Measurements from ENCODE around the gene SLC25A1.

Gene SLC25A1

DNA sequence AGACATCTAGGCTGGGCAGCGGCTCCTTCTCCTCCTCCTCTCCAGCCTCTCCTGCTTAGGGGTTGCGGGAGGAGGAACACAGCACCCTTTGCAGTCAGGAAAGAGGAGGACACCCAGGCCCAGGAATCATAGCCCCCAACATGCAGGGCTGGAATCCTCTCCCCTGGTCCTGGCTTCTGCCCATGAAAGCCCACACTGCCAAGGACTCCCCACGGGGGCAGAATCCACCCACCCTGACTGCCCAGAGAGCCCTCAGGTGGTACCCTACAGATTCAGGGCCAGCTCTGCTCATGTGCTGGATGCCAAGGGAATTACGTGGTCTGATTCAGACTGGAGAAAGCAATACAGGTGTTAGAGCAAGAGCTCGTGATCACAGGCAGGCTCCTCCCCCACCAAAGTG is 38.6 kb downstream of the SLC25A1 start:
- in situ Hi-C loops (cut with HindIII; ENCODE audit: low sequenced_read_pairs): no loop called here

DNA sequence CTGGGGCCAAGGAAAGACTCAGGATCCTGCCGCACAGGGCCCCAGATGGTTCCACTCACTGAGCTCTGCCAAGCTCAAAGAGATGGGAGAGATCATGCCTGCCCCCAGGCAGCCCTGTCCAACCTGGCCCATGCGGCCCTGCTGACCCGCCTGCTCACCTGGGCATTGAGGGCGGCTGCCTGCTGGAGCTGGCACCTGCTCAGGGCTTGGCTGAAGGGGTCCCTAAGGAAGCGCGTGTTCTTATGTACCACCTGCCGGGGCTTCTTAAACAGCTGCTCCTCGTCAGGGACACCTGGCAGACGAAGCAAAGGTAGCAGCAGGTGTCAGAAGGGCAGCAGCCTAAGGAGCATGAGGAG is 39.6 kb downstream of the SLC25A1 start:
- in situ Hi-C loops (cut with HindIII; ENCODE audit: low sequenced_read_pairs): no loop called here

DNA sequence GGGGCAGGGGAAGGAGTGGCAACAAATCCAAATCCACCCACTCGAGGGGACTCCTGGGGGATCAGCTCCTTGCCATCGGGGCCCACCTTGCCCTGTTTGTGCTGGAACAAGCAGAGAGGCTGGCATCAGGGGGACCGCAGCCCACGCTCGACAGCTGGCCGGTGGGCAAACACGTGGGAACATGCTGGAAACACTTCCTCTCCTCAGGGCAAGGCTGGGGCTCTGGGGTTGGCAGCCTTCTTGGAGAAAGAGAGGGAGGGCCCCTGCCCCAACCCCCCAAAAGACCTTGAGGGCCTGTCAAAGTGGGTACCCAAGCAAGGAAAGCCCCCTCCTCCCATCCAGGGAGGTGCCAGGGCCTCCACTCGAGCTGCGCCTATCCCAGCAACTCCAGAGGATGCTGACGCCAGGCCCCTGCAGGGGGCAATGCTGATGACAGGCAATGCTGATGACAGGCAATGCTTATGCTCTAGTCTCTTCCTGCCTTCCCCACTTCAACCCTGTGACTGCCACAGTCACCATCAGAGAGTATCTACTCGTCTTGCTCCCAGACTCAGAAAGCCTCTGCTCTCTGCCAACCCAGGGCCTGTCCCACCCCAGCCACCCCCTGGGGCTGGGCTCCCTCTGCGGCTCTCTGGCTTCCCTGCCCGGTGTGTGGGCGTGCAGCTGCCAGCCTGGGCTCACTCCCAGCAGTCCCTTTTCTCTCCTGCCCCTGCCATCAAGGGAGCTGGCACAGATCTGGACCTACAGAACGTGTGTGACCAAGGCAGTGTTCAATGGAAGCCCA is 40.1 kb downstream of the SLC25A1 start:
- in situ Hi-C loops (cut with HindIII; ENCODE audit: low sequenced_read_pairs): no loop called here

DNA sequence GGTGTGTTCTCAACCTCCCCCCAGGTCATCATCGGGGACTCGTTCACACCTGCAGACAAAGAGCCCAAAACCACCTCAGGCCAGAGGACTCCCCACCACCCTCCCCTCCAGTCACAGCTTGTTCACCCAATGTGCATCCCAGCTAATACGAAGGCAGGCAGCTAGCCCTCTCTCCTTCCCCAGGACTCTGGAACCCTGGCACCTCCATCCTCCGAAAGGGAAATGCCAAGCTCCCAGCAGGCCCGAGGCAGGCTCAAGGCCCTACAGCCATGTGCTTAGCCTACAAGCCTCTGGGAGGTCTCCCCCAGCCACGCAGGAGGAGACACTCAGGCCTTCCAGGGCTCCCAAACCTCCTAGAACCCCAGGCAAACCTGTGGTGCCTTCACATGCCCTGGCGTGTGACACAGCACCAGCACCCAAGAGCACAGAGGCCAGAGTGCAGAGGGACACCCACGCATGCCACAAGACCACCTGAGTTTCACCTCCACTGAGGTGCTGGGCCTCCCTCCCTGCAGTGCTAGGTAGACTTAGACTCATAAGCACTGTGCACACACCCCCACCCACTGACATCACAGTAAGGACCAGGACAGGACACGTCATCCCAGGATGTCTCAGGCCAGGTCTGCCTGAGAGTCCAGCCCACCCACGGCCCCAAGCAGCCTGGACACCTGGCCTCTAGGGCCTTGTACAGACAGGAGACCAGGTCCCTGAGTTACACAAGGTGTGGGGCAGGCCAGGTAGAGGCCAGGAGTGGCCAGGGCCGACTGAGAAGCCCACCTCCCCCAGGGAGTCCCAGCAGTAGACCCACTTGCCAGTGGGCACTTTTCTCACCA is 40.9 kb downstream of the SLC25A1 start:
- in situ Hi-C loops (cut with HindIII; ENCODE audit: low sequenced_read_pairs): no loop called here

DNA sequence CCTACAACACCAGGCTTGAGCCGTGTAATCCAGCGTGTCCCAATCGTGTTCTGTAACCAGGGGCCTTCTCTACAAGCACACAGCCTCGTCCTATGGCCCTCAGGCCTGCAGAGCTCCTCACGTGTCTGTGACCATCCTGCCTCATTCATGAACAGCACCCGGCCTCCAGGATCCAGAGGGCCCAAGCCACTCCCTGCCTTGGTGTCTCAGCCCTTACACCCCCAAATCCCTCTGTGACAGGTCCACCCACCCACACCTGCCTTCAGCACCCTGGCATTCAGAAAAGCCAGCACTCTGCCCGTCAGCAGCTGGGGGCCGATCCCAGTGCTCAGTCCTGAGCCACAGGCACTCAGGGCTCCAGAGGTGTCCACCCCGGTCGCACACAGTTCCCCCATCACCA is 41.6 kb downstream of the SLC25A1 start:
- in situ Hi-C loops (cut with HindIII; ENCODE audit: low sequenced_read_pairs): no loop called here

DNA sequence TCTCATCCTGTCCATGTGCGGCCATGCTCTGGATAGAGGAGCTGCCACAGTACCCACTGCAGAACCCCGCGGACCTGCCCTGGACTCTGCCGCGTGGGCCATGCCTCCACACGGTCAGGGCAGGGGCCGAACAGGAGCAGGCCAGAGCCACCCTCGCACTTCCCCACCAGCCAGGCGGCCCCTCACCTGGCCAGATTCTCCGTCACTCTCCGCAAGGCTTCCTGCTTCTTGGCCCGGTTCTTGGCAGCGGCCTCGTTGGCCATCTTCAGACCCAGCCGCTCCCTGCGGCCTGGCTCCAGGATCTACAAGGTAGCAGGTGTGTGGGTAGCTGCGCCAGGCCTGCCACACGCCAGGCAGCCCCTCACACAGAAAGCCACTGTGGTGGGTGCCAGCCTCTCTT is 43.7 kb downstream of the SLC25A1 start:
- in situ Hi-C loops (cut with HindIII; ENCODE audit: low sequenced_read_pairs): no loop called here

DNA sequence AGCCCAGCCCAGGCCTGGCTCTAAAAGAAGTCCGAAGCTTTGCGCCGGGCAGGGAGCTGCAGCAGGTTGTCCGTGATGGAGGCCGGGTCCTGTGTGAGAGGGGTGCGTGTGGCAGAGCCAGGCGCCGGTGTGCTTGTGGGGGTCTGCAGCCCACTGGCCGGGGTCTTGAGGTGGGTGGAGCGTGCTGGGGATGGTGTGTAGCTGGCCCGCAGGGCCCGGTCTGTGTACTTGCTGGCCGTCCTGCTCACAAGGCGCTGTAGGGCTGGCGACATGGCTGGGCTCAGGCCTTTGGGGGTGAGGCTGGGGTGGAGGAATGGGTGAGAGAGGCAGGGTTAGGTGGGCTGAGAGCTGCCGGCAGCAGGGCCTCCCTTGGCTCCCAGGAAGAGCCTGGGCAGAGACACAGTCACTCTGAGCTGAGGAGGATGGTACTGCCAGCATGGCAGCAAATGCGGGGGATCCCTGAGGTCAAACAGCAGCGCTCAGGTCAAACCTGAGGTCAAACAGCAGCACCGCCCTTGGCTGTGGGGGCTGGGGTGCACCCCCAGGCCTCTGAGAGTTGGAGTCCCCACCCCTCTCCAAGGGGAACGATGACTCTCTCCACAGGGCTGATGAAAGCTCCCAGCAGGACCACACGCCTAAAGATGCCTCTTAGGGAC is 44.2 kb downstream of the SLC25A1 start:
- in situ Hi-C loops (cut with HindIII; ENCODE audit: low sequenced_read_pairs): no loop called here

DNA sequence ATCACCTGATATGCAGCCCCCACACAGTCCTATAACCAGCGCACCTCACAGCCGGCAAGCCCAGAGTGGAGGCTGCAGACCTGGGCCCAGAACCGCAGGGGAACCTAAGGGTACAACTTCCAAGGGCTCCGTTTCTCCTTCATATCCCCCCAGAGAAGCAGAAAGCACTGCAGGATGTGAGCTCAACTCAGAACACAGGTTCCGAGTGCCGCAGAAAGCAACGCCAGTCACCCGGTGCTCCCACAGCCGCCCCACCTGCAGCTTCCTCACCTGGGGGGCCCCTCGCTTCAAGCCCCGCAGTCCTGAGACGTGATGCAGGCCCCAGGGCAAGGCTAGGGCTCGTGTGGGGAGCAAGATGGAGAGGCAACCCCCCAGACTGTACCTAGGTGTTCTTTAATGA is 45.0 kb downstream of the SLC25A1 start:
- in situ Hi-C loops (cut with HindIII; ENCODE audit: low sequenced_read_pairs): no loop called here

DNA sequence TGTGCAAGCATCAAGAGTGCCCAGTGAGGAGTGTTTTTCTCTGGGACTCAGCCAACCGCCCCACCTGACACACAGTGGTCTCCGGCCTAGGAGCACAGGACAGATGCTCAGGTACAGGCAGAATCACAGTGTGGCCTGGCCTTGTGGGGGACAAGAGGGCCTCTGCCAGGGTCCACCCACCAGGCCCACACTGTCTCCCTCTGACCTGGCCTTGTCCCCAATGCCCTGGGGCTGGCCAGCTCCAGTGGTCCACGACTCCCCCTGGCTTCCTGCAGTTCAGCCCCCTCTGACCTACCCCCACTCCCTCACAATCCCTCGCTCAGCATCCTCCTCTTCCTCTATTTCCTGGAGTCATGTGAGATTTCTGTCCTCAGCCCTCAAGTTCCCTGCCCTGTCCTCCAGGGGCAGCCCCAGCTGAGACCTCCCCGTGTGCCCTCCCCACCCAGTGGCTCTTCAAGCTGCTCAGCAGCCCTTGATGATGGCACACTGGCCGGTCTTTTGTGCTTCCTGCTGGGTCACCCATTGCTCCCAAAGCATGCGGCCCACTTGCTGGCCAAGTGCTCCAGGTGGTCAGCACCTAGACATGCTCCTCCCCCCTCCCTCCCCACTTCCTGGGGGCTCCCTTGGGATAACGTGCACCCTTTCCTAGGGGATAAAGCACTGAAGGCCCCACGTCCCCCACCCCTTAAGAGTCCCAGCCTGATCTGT is 45.7 kb downstream of the SLC25A1 start:
- in situ Hi-C loops (cut with HindIII; ENCODE audit: low sequenced_read_pairs): no loop called here

DNA sequence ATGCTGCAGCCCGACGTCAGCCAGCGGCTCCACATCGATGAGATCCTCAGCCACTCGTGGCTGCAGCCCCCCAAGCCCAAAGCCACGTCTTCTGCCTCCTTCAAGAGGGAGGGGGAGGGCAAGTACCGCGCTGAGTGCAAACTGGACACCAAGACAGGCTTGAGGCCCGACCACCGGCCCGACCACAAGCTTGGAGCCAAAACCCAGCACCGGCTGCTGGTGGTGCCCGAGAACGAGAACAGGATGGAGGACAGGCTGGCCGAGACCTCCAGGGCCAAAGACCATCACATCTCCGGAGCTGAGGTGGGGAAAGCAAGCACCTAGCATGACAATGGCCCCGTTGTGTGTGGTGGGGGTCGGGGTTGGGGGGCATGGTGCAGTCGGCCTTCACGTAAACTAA is 46.4 kb downstream of the SLC25A1 start:
- in situ Hi-C loops (cut with HindIII; ENCODE audit: low sequenced_read_pairs): no loop called here

DNA sequence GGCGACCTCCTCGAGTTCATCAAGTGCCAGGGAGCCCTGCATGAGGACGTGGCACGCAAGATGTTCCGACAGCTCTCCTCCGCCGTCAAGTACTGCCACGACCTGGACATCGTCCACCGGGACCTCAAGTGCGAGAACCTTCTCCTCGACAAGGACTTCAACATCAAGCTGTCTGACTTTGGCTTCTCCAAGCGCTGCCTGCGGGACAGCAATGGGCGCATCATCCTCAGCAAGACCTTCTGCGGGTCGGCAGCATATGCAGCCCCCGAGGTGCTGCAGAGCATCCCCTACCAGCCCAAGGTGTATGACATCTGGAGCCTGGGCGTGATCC is 46.9 kb downstream of the SLC25A1 start:
- in situ Hi-C loops (cut with HindIII; ENCODE audit: low sequenced_read_pairs): no loop called here

DNA sequence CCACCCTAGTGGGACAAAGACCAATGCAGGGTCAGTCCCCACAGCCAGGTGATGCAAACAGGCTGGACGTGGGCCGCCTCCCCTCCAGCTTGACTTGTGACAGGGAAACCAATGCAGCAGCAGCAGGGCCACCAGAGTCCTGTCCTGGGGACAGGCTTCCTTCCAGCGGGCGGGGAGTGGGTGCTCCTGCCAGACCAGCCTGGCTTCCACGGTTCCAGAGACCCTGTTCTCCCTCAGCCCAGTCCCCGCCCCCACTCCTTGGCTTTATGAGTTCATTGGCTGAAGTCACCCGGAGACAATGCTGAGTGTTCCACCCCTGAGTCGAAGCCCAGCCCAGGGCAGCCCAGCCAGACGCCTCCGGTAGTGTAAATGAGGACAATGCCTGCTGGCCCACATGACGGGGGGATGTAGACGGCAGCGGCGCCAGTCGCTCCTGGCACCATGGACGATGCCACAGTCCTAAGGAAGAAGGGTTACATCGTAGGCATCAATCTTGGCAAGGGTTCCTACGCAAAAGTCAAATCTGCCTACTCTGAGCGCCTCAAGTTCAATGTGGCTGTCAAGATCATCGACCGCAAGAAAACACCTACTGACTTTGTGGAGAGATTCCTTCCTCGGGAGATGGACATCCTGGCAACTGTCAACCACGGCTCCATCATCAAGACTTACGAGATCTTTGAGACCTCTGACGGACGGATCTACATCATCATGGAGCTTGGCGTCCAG is 47.4 kb downstream of the SLC25A1 start, which contains the start of gene TSSK2:
Gene TSSK2, plus strand, starts transcription at position 350 of the 726 bp plus-strand sequence. Its CDS starts 92 bp downstream, at position 442.
- in situ Hi-C loops (cut with HindIII; ENCODE audit: low sequenced_read_pairs): no loop called here

DNA sequence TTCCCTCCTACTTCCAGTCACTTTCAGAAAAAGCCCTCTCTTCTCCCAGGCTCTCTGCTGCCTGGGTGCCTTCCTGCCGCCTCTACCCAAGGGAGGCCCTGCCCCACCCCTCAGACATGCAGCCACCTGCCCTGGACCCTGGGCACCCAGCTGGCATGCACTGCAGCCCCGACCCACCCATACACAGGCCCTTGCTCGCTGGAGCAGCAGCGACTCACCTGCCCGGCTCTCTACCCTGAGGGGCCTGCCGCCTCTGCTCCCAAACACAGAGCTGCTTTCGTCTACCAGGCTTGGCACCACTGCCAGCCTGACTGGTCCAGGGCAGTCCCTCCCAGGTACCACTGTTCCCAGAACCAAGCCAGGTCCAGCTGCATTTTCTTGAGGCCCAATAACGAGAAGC is 48.7 kb downstream of the SLC25A1 start:
- in situ Hi-C loops (cut with HindIII; ENCODE audit: low sequenced_read_pairs): no loop called here

DNA sequence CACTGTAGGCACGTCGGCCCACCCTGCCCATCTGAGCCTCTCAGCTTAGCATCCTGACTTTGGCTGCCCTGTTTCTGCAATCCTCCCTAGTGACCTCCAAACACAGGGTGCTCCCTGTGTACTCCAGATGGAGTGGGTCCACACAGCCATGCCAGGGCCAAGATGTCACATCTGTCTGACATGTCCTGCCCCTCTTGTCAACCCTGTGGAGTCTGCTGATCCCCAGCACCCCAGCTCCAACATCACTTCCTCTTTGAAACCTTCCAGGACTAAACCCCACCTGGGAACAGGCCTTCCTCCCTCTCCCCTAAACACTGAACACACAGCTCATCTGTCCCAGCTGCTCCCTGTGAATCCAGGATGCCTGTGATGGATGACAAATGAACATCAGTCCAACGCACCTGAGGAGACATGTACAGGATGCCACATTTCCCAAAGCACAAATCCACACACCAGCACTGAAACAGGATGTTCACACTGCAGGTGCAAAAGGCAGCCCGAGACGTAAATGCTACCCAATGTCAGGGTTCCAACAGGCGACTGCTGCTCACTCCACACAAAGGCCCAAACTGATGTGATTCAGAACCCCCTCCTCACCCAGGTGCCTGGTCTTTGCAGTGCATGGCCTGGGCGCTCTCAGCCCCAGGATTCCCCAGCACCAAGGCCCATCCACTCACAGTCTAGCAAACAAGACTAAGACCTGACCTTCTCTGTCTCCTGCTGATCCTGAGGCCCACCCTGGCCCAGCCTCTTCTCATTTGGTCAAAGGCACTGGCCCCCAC is 49.4 kb downstream of the SLC25A1 start:
- in situ Hi-C loops (cut with HindIII; ENCODE audit: low sequenced_read_pairs): no loop called here

DNA sequence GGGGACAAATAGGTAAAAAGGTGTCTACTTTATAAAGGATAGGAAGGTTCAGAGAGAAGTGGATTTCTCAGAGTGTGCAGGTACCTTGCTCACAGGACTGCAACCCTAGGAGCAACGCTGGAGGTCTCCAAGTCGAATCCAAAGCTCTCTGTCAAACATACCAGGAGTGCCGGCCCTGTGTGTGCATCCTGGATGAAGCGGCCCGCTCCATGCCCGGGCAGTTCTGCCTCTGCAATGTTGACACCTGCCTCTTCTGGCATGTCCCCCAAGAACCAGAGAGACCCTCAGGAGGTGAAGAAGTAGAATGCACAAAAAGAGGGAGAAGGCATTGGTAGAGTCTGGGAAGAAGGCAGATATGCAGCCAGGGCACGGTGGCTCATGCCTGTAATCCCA is 50.5 kb downstream of the SLC25A1 start:
- in situ Hi-C loops (cut with HindIII; ENCODE audit: low sequenced_read_pairs): no loop called here

DNA sequence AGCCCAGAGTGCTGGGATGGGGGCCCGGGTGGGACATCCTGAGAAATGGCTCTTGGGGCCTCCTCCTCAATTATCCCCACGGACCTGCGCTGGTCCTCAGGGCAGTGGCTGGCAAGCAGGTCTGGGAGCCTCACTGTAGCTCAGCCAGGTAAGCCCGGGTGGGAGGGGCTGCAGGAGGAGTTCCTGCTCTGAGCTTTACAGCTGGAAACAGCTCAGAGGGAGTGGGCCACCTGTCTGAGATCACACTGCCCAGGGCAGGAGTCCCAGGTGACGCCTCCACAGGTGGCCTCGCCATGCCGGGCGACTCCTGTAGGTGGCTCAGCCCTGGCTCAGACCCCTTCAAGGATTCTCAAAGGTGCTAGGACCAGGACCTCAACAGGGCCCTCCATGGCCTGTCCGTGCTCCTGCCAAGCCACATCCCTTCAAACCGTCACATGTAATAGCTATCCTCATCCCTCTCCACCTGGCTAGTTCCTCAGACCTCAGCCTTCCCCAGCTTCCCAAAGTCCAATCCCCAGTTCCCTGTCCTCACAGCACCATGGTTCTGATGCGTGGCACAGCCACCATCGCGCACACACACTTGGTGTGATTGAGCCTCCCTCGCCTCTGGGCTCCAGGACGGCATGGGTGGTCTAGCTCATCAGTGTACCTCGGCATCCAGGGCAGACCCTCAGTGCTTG is 51.1 kb downstream of the SLC25A1 start:
- in situ Hi-C loops (cut with HindIII; ENCODE audit: low sequenced_read_pairs): no loop called here

DNA sequence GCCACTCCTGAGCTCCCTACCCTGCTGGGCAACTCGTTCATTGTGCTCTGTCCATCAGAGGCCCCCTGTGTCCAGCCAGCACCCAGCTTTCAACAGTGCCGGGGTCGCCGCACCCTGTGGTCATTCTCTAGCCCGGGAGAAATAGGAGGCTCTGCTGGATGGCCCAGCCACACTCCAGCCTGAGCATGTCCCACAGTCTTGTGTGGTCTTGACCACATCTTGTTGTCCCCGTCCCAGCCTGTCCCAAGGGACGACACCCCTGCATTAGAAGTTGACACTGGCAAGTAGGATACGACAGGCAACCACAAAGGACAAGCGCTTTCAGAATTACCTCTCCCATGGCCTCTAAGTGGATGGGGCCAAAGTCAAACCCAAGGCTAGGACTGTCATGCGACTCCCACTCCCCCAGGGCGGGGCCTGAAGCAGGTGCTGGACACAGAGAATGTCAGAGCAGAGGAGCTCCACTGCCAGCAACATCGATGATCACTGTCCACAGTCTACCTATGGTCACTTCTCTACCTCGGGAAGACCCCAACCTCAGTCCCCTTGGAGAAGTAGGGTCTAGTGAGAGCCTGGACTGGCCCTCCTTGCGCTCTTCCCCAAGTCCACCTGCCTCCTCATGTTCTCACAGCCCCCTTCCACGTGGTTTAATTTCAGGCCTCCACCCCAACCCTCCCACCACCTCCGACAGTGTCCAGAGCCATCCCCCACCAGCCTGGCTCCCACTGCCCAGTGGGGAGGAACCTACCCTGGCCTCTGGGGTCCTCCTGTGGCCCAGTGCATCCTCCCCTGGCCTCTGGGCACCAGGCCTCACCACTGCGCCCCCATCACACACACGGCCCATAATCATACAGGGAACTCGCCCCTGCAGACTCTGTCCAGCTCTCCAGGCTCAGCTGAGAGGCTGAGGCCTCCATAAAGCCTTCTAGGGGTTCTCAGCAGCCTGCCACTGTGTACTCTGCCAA is 51.9 kb downstream of the SLC25A1 start:
- in situ Hi-C loops (cut with HindIII; ENCODE audit: low sequenced_read_pairs): no loop called here
